OCI-LY3 (cell line): ENCODE results near the gene SSBP2.

ENCODE experiments used
- EZH2phosphoT487 ChIP-seq: fragments of 200-600 bp; shearing (Covaris generic); IDR thresholded peaks from 2 replicates; pipeline ENCODE4 v1.6.1; 2018; ENCODE audit warnings: antibody characterized with exemption, mixed run types, low read depth
- TF ChIP-seq, protein P1 (sequence below): fragments of 200-600, 300-600 bp; sonication (generic); IDR thresholded peaks from 2 replicates; pipeline ENCODE4 v1.5.1; 2014; ENCODE audit warnings: antibody characterized with exemption, low read length, low read depth

DNA sequence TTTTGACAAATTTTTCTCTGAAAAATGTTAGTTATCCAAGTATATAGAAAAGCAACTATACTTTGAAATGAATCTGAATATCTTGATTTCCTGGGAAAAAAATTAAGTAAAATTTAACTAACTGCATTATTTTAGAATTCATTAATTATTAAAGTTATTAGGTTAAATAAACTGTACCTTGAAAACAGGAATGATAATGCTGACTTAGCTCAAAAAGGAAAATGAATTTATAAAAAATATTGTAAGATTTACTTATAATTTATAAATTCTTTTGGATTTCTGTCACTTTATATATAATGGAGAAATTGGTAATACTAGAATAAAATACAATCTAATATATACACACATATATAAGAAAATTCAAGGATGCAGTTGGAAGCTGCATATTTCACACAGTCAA, 320.9 kb downstream of the SSBP2 start:
- no peak for TF ChIP-seq EZH2phosphoT487
- TF ChIP-seq, protein P1, sequence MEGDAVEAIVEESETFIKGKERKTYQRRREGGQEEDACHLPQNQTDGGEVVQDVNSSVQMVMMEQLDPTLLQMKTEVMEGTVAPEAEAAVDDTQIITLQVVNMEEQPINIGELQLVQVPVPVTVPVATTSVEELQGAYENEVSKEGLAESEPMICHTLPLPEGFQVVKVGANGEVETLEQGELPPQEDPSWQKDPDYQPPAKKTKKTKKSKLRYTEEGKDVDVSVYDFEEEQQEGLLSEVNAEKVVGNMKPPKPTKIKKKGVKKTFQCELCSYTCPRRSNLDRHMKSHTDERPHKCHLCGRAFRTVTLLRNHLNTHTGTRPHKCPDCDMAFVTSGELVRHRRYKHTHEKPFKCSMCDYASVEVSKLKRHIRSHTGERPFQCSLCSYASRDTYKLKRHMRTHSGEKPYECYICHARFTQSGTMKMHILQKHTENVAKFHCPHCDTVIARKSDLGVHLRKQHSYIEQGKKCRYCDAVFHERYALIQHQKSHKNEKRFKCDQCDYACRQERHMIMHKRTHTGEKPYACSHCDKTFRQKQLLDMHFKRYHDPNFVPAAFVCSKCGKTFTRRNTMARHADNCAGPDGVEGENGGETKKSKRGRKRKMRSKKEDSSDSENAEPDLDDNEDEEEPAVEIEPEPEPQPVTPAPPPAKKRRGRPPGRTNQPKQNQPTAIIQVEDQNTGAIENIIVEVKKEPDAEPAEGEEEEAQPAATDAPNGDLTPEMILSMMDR = no peak
